Prostate gland (tissue), 2 donors: ENCODE measurements around the gene PEAK1. TPM values are rescaled to one million over a fixed set of nuclear protein-coding genes. Genes with fewer than 3 reads are reported as not detected.

ENCODE experiments used
- DNase-seq: peaks from one replicate; pipeline ENCODE4 v3.0.0-alpha.2; 2019; ENCODE audit warnings: low spot score
- H3K27ac ChIP-seq, 2 donors: fragments of 200-600 bp; sonication (generic); 2 replicates each; pipeline ENCODE4 v1.5.1; 2017 to 2019
- H3K27me3 ChIP-seq: fragments of 200-600 bp; sonication (generic); replicated peaks from 2 replicates; pipeline ENCODE4 v1.5.1; 2019; ENCODE audit not compliant: insufficient read depth
- H3K36me3 ChIP-seq, 2 donors: fragments of 200-600 bp; sonication (generic); 1 replicate in 1 of 2; 2 replicates in 1 of 2; pipeline versions ENCODE4 v1.5.1 to v1.8.1; 2017 to 2019
- H3K4me1 ChIP-seq: fragments of 200-600 bp; sonication (generic); replicated peaks from 2 replicates; pipeline ENCODE4 v1.5.1; 2019
- H3K4me3 ChIP-seq, 2 donors: fragments of 200-600 bp; sonication (generic); 2 replicates each; pipeline ENCODE4 v1.5.1; 2017 to 2019
- H3K9me3 ChIP-seq: fragments of 200-600 bp; sonication (generic); 2 replicates; pipeline ENCODE4 v1.5.1; 2017
- CTCF ChIP-seq, 4 experiments: fragments of 200-600 bp in 2 of 4; fragments of 450-650 bp in 2 of 4; sonication (generic) in 2 of 4; IDR thresholded peaks; 1 replicate in 3 of 4; 2 replicates in 1 of 4; pipeline ENCODE4 v1.5.1; 2016 to 2019; ENCODE audit warnings: antibody characterized with exemption in 4 of 4, mild to moderate bottlenecking in 2 of 4, moderate library complexity in 2 of 4
- POLR2A ChIP-seq: fragments of 450-650 bp; IDR thresholded peaks from one replicate; pipeline ENCODE4 v1.6.1; 2016; ENCODE audit warnings: antibody characterized with exemption, mild to moderate bottlenecking
- POLR2AphosphoS5 ChIP-seq: sonication (generic); formaldehyde crosslinking; IDR thresholded peaks from one replicate; pipeline ENCODE4 v1.6.1; 2017; ENCODE audit warnings: antibody characterized with exemption
- WGBS: methylation state at CpG from one replicate; pipeline ENCODE4 v1.1.5; 2018; 5-methylcytosine and 5-hydroxymethylcytosine counted together
- intact Hi-C: fragments of 100-400 bp; cut with DNase I; formaldehyde crosslinking; loops from one replicate; pipeline ENCODE4 v1.14.2; 2022
- total RNA-seq, 2 donors: library from RNA; depleted of rRNA; stranded (reverse); fragments of >200 nt; gene quantifications; one replicate each; pipeline ENCODE4 v1.1.0, GENCODE V29; 2016

PEAK1 gene
- total RNA-seq, 2 donors from 2014 or later: 11.3 to 108 TPM

DNA sequence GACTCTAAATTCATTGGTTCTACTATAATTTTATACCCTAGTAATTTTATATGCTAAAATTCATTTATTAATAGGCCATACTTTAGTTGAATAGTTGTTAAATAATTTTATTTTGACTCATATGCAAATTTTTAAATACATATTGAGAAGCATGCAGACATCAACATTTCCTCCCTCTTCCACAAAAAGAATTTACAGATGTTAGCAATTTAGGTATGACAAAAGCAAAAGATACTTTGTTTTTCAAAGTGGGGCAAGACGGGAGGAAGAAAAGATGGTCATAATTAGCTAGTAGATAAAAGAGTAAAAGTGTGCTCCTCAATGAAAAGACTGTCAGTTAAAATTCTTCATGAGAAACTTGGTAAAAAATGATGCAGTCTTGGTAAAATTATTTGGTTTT is 200.1 kb downstream of the PEAK1 start:
- H3K36me3 ChIP-seq: no peaks in the 10 kb centered on the region
- H3K27ac ChIP-seq: no peak overlapping the region
- 89% methylated on average over 1 of the region's 1 CpG for WGBS
- TF ChIP-seq POLR2AphosphoS5 (no peak), CTCF (IDR thresholded peaks at IDR 0.05) (no peak), POLR2A (no peak)
- H3K27me3 ChIP-seq: no peaks in the 10 kb centered on the region
- DNase-seq: no peak
- no peaks in the 10 kb centered on the region for H3K4me1 ChIP-seq
- H3K9me3 ChIP-seq: no peaks in the 10 kb centered on the region
- intact Hi-C loops: no loop called here
- no peak overlapping the region for H3K4me3 ChIP-seq

DNA sequence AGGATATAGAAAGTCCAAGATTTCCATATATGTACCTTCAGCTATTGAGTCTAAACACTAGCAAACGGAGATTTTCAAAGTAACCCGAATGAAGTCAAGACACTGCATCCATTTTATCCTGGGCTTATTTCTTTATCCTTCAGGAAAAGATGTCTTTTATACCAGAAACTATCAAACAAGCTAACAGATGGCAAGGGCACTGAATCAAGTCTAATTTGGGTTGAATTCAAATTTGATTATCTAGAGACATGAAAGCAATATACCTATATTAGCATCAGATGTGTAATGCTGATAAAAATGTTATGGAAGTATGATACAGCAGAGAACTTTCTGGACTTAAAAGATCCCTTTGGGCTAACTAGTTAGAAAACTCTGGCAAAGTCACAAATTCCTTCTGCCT is 210.7 kb downstream of the PEAK1 start:
- 95% methylated on average over 2 of the region's 2 CpGs for WGBS
- TF ChIP-seq CTCF (IDR thresholded peaks at IDR 0.05) (no peak), POLR2A (no peak), POLR2AphosphoS5 (no peak)
- Histone ChIP-seq H3K4me3 (no peak overlapping the region), H3K27ac (no peak overlapping the region), H3K4me1 (no peaks in the 10 kb centered on the region), H3K27me3 (no peaks in the 10 kb centered on the region), H3K9me3 (no peaks in the 10 kb centered on the region), H3K36me3 (no peaks in the 10 kb centered on the region)
- intact Hi-C loops: no loop called here
- DNase-seq: no peak

DNA sequence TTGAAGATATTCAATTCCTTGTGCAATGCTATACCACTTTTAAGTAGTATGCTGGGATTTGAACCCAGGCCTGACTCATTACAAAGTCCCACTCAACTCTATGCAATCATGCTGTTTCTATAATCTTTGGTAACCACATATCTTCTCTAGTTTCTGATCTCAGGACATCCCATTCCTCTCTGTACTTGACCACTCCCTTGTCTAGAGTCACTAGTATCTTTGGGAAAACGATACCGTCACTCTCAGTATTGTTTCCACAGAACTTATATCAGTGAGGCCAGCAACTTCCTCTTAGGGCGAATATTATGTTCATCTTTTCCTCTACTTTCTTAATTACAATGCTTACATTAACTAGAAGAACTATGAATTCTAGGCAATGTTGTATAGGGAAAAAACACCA is 211.7 kb downstream of the PEAK1 start:
- no peaks in the 10 kb centered on the region for H3K4me1 ChIP-seq
- H3K27ac ChIP-seq: no peak overlapping the region
- DNase-seq: no peak
- no peaks in the 10 kb centered on the region for H3K9me3 ChIP-seq
- whole genome bisulfite sequencing: 92% methylated on average over 3 of the region's 3 CpGs
- no peak overlapping the region for H3K4me3 ChIP-seq
- intact Hi-C loops: no loop called here
- no peaks in the 10 kb centered on the region for H3K36me3 ChIP-seq
- TF ChIP-seq CTCF (IDR thresholded peaks at IDR 0.05) (no peak), POLR2A (no peak), POLR2AphosphoS5 (no peak)
- no peaks in the 10 kb centered on the region for H3K27me3 ChIP-seq

DNA sequence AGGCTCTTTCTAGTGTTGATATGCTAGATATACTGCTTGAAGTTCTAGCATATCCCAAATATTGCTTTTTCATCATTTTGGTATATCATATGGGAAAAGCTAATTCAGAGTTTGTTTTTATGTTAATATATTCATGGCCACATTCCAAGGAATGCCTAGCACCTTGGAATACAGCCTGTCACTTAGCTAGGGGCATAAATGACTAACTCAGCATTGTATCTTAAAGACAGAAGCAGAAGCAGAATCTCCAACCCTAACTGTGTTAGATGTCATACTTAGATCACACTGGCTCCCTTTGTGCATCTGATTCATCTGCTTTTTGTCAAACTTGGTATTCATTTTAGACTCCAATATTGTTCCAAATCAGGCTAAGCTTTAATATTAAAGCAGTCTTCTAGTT is 218.2 kb downstream of the PEAK1 start:
- no peaks in the 10 kb centered on the region for H3K36me3 ChIP-seq
- no peak for TF ChIP-seq POLR2A
- DNase-seq: no peak
- intact Hi-C loops: no loop called here
- H3K4me3 ChIP-seq: no peak overlapping the region
- H3K4me1 ChIP-seq: no peaks in the 10 kb centered on the region
- H3K27ac ChIP-seq: no peak overlapping the region
- no peaks in the 10 kb centered on the region for H3K27me3 ChIP-seq
- no peaks in the 10 kb centered on the region for H3K9me3 ChIP-seq

GRCh38 chr15:77196381-77196780 is 223.5 kb downstream of the PEAK1 start:
- no peak for DNase-seq
- Histone ChIP-seq H3K9me3 (no peaks in the 10 kb centered on the region), H3K4me3 (no peak overlapping the region), H3K4me1 (no peaks in the 10 kb centered on the region), H3K36me3 (no peaks in the 10 kb centered on the region), H3K27ac (no peak overlapping the region), H3K27me3 (no peaks in the 10 kb centered on the region)
- TF ChIP-seq POLR2A (no peak), CTCF (IDR thresholded peaks at IDR 0.05) (no peak), POLR2AphosphoS5 (no peak)
- intact Hi-C loops: no loop called here
